Loucy (cell line): ENCODE results near the gene INF2.

Experiments
- EZH2phosphoT487 ChIP-seq: fragments of 200-600 bp; IDR thresholded peaks from 2 replicates; pipeline ENCODE4 v1.6.1; 2018; ENCODE audit warnings: antibody characterized with exemption, mild to moderate bottlenecking, moderate library complexity, borderline replicate concordance
- TF ChIP-seq, protein P1 (sequence below): fragments of 200-600 bp; sonication (generic); conservative IDR thresholded peaks from 2 replicates; pipeline ENCODE4 v1.5.1; 2014; ENCODE audit warnings: mild to moderate bottlenecking, antibody characterized with exemption, low read length

DNA sequence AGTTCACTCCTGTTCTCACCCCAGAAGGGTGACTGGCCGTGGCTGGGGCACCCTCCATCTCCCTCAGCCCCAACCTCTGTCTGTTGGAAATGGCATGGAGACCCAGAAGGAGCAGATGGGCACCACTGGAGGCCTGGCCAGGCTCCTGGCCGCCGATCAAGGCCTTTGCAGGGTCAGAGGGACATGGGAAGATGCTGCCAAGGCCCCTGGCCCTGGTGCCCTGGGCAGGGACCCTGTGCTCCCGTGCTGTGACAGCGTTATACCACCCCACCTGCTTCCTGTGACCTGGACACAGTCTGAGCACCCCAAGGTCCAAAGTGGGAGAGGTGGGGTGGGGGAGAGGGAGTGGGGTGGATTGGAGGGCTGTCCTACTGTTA lies 3.5 kb downstream of the INF2 start:
- TF ChIP-seq, protein P1, sequence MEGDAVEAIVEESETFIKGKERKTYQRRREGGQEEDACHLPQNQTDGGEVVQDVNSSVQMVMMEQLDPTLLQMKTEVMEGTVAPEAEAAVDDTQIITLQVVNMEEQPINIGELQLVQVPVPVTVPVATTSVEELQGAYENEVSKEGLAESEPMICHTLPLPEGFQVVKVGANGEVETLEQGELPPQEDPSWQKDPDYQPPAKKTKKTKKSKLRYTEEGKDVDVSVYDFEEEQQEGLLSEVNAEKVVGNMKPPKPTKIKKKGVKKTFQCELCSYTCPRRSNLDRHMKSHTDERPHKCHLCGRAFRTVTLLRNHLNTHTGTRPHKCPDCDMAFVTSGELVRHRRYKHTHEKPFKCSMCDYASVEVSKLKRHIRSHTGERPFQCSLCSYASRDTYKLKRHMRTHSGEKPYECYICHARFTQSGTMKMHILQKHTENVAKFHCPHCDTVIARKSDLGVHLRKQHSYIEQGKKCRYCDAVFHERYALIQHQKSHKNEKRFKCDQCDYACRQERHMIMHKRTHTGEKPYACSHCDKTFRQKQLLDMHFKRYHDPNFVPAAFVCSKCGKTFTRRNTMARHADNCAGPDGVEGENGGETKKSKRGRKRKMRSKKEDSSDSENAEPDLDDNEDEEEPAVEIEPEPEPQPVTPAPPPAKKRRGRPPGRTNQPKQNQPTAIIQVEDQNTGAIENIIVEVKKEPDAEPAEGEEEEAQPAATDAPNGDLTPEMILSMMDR, result no peak
- no peak for TF ChIP-seq EZH2phosphoT487
